Measurements from ENCODE around the gene PGPEP1.

GRCh38 chr19:18417250-18418028, 77.0 kb downstream of the PGPEP1 start:
- TF ChIP-seq, protein P1, sequence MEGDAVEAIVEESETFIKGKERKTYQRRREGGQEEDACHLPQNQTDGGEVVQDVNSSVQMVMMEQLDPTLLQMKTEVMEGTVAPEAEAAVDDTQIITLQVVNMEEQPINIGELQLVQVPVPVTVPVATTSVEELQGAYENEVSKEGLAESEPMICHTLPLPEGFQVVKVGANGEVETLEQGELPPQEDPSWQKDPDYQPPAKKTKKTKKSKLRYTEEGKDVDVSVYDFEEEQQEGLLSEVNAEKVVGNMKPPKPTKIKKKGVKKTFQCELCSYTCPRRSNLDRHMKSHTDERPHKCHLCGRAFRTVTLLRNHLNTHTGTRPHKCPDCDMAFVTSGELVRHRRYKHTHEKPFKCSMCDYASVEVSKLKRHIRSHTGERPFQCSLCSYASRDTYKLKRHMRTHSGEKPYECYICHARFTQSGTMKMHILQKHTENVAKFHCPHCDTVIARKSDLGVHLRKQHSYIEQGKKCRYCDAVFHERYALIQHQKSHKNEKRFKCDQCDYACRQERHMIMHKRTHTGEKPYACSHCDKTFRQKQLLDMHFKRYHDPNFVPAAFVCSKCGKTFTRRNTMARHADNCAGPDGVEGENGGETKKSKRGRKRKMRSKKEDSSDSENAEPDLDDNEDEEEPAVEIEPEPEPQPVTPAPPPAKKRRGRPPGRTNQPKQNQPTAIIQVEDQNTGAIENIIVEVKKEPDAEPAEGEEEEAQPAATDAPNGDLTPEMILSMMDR (IDR thresholded peaks at IDR 0.05): peak in 1 of 4 experiments; percentile 2
- TF ChIP-seq POLR2A (IDR thresholded peaks at IDR 0.05): peak in 1 of 2 donors; percentile 66
